A549 treated with RU486 at 1 μM for 4 hours (cell line): ENCODE data around the gene SKP1. TPM values are rescaled to one million over a fixed set of nuclear protein-coding genes. Genes with fewer than 3 reads are reported as not detected.

Experiments used
- total RNA-seq: library from RNA; stranded (reverse); fragments of 200-300 nt; extraction: Qiagen RNA extraction; gene quantifications from 5 replicates; pipeline ENCODE4 v1.2.3, GENCODE V29; 2022; ENCODE audit warnings: low read depth

SKP1 gene
- total RNA-seq: 573 to 822 TPM (median 615 TPM) in 5 replicates

GRCh38 chr5:134176511-134177368 is at the start of gene SKP1:
SKP1 (minus strand) TSS chr5:134176950; CDS start chr5:134174022, 2,928 bp downstream.

GRCh38 chr5:134225780-134226440 is 49.2 kb upstream of the SKP1 start, which contains the start of gene PPP2CA:
PPP2CA (minus strand) TSS chr5:134226073; CDS start chr5:134225861, 212 bp downstream.

GRCh38 chr5:134113902-134114875 is 62.6 kb downstream of the SKP1 start, which contains the start of gene TCF7:
TCF7 (plus strand) TSS chr5:134114681; CDS start chr5:134114907, 226 bp downstream.

Other genes starting within 250 kb of the SKP1 start
- gene C5orf15, start 208.3 kb downstream of the SKP1 start, total RNA-seq: 47.3 to 55.8 TPM (median 55.0 TPM) in 5 replicates
- gene VDAC1, start 172.0 kb downstream of the SKP1 start, total RNA-seq: 392 to 425 TPM (median 409 TPM) in 5 replicates
- 15.4 to 18.9 TPM (median 16.9 TPM) in 5 replicates for gene TCF7, start 62.3 kb downstream of the SKP1 start, total RNA-seq
- 224 to 299 TPM (median 269 TPM) in 5 replicates for gene PPP2CA, start 49.1 kb upstream of the SKP1 start, total RNA-seq
- 0.63 to 2.1 TPM (median 1.1 TPM) in 5 replicates for gene CDKL3, start 190.2 kb upstream of the SKP1 start, total RNA-seq
- 47.9 to 71.0 TPM (median 69.7 TPM) in 5 replicates for gene UBE2B, start 194.6 kb upstream of the SKP1 start, total RNA-seq
- gene CDKN2AIPNL, start 234.9 kb upstream of the SKP1 start, total RNA-seq: 36.9 to 47.1 TPM (median 42.6 TPM) in 5 replicates